GM13977 (cell line): Measurements from ENCODE around the gene SAMD11.

ENCODE experiments used
- DNase-seq: peaks from one replicate; pipeline ENCODE4 v3.0.0; 2012; ENCODE audit warnings: low spot score
- in situ Hi-C: fragments of 300-500 bp; cut with MboI; formaldehyde crosslinking; loops from one replicate; pipeline ENCODE4 v1.12.0; 2022; ENCODE audit warnings: low sequenced_read_pairs, low pct_unique_long_range_greater_than_20kb, mixed read lengths, inconsistent platforms; ENCODE audit not compliant: unreplicated experiment
- TF ChIP-seq, protein P1 (sequence below): IDR thresholded peaks from 2 replicates; pipeline ENCODE4 v1.5.1; 2012; ENCODE audit warnings: mild to moderate bottlenecking, control low read depth; ENCODE audit not compliant: insufficient read depth; ENCODE audit errors: extremely low read depth, missing control alignments

Gene SAMD11

DNA sequence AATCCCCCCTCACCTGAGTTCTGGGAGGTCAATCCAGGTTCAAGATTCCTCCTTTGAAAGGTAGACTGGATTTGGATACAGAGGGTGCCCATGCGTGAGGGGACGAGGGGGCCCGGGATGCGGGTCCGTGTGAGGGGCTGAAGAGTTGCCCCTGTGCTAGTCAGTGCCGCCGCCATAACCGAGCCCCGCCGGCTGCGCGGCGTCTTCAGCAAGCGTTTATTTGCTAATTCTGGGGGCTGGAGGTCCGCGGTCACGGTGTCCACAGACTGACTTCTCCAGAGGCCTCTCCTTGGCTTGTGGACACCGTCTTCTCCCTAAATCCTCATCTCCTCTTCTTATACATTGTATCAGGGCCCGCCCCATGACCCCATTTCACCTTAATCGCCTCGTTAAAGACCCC, 20.9 kb upstream of the SAMD11 start:
- in situ Hi-C loops = no loop called here
- TF ChIP-seq, protein P1, sequence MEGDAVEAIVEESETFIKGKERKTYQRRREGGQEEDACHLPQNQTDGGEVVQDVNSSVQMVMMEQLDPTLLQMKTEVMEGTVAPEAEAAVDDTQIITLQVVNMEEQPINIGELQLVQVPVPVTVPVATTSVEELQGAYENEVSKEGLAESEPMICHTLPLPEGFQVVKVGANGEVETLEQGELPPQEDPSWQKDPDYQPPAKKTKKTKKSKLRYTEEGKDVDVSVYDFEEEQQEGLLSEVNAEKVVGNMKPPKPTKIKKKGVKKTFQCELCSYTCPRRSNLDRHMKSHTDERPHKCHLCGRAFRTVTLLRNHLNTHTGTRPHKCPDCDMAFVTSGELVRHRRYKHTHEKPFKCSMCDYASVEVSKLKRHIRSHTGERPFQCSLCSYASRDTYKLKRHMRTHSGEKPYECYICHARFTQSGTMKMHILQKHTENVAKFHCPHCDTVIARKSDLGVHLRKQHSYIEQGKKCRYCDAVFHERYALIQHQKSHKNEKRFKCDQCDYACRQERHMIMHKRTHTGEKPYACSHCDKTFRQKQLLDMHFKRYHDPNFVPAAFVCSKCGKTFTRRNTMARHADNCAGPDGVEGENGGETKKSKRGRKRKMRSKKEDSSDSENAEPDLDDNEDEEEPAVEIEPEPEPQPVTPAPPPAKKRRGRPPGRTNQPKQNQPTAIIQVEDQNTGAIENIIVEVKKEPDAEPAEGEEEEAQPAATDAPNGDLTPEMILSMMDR = no peak
- DNase-seq = peak; percentile 3

DNA sequence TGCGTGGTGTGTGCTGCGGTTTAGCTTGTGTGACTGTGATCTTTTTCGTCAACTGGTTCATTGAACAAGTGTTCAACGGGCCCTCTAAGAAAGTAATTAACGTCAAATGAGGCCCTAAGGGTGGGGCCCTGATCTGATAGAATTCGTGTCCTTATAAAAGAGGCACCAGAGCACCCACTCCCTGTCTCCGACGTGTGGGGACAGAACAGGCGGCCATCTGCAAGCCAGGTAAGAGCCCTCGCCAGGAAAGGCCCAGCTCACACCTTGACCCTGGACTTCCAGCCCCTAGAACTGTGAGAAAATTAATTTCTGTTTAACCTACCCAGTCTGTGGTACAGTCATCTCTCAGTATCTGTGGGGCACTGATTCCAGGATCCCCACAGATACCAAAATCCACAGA, 20.4 kb upstream of the SAMD11 start:
- in situ Hi-C loops = no loop called here
- DNase-seq = peak; percentile 5
- TF ChIP-seq, protein P1 = no peak

DNA sequence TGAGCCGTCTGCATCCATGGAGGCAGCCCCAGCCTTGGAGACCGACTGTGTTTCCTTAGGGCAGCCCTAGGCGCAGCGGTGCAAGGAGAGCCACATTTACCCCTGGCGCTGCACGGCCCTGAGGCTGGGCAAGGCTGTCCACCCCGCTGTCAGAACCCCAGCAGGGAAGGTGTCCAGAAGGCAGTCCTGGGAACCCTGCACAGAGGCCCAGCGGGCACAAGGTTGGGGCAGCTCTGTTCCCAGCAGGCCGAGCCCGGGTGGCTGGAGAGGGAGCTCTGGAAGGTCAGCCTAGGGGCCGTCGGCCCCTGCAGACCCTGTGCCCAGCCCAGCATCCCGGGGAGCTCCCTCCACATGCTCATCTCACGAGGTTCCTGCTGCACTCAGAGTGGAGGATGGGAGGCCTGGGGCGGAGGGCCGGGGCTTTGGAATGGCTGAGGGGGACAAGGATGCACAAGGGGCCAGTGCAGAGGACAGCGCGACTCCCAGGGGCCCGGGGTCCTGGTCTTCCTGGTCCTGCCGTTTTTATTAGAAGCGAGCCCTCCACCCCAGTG, 19.9 kb upstream of the SAMD11 start:
- peak; percentile 40 for DNase-seq
- TF ChIP-seq, protein P1 = no peak
- in situ Hi-C loops = no loop called here

DNA sequence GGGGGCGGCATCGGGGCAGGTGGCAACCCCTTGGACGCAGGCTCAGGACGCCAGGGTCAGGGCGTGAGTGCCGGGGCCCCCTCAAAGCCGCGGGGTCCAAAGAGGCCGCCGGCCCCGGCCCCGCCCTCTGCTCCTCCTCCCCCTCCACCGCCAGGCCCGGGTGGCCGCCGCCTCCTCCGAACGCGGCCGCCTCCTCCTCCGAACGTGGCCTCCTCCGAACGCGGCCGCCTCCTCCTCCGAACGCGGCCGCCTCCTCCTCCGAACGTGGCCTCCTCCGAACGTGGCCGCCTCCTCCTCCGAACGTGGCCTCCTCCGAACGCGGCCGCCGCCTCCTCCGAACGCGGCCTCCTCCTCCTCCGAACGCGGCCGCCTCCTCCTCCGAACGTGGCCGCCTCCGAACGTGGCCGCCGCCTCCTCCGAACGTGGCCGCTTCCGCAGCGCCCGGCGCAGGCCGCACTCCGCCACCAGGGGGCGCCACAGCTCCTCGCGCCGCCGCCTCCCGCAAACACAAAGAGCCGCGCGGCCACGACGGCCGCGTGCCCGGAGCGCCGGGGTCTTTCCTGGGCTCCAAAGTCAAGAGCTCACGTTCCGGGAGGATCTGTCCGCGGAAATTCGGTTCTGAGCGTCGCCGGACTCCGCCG, 19.3 kb upstream of the SAMD11 start:
- TF ChIP-seq, protein P1 = peak; percentile 99
- in situ Hi-C loops = no loop called here
- peak; percentile 96 for DNase-seq

DNA sequence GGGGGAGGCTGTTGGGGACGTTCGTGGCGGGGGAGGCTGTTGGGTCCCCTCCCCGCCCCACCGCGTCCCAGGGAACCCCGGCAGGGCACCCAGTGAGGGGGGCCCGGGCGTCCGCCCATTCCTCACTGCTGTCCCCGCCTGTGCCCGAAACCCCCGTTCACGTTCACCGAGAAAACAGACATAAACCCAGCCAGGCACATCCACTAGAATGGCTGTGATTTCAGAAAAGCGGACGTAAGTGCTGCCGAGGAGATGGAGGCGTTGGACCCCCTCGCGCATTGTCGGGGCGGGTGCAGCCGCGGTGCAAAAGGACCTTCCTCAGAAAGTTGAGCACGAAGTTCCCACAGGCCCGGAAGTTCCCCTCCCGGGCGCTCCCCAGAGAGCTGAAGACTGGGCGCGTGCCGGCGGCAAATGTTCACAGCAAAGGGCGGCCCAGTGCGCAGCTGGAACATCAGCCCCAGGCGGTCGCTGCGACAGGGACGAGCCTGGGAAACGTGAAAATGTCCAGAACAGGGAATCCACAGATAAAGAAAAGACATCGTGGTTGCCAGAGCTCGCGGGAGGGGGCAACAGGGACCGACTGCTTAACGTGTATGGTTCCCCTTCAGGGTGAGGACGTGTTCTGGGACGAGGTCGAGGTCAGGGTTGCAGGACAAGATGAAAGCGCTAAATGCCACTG, 18.5 kb upstream of the SAMD11 start:
- in situ Hi-C loops = no loop called here
- DNase-seq = peak; percentile 80
- TF ChIP-seq, protein P1 = no peak

DNA sequence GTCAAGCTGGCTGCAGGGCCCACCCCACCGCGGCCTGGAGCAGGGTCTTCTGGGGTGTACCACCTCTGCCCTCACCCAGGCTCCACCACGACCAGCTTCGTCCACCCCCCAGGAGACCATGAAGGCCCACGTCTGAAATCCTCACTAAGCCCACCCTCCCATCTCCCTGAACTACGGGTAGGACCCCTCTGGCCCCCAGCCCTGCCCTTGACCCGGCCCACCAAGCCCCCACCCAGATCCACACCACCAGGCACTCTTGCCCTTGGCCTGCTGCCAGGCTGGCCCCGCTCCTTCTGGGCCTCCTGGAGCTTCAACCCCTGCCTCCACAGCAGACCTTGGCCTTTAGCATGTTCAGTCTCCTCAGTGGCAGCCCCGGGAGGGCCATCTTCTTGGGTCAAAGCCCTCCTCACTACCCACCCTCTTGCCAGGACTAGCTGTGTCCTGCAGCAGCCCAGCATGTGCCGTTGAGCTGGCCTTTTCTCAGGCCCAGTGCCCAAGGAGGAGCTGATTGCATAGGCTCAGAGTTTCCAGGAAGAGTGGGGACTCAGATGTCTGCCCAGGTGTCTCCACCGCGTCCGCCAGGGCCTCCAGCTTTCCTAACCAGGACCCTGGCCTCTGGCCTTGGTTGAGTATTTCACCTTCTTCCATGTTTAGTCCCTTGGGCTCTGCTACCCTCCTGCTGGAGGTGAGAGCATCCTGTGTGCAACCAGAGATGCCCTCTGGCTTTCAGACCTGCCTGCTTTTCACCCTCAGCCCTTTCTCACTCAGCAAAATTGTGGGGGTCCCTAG, 17.7 kb upstream of the SAMD11 start:
- in situ Hi-C loops = no loop called here
- DNase-seq = peak; percentile 28

More for the DNA sequence above, 17.7 kb upstream of the SAMD11 start:
- TF ChIP-seq, protein P1 = no peak
